ENCODE measurements around the gene ADAT1. TPM values are rescaled to one million over a fixed set of nuclear protein-coding genes. Genes with fewer than 3 reads are reported as not detected.

The ADAT1 gene
- total RNA-seq, 1 experiment from 2014 or later = 25.1 TPM

- peak; percentile 94 for DNase-seq (ENCODE audit: low spot score)
- in situ Hi-C loops (cut with HindIII; ENCODE audit: low sequenced_read_pairs) = no loop called here
Measured at GRCh38 chr16:75555213-75555706, 67.8 kb downstream of the ADAT1 start.

- in situ Hi-C loops (cut with HindIII; ENCODE audit: low sequenced_read_pairs) = no loop called here
- DNase-seq (ENCODE audit: low spot score) = no peak
Measured at GRCh38 chr16:75552951-75553350, 70.1 kb downstream of the ADAT1 start.

GRCh38 chr16:75550211-75550662 is 72.8 kb downstream of the ADAT1 start:
- DNase-seq (ENCODE audit: low spot score) = peak; percentile 94

More at GRCh38 chr16:75550211-75550662, 72.8 kb downstream of the ADAT1 start:
- in situ Hi-C loops (cut with HindIII; ENCODE audit: low sequenced_read_pairs) = no loop called here

Other genes with a start within 250 kb of the ADAT1 start
- 58.3 and 63.1 TPM in 2 replicates for gene CFDP1, start 189.8 kb downstream of the ADAT1 start, total RNA-seq (2014; rRNA removed; shearing (Covaris generic))
- 33.0 and 47.7 TPM in 2 replicates for gene TMEM170A, start 158.6 kb downstream of the ADAT1 start, total RNA-seq (2014; rRNA removed; shearing (Covaris generic))
- 0.31 TPM in 1 of 2 replicates, not detected in the other for gene CHST6, start 127.8 kb downstream of the ADAT1 start, total RNA-seq (2014; rRNA removed; shearing (Covaris generic))
- 0.12 TPM in 1 of 2 replicates, not detected in the other for gene CHST5, start 87.2 kb downstream of the ADAT1 start, total RNA-seq (2014; rRNA removed; shearing (Covaris generic))
- gene TMEM231, start 67.0 kb downstream of the ADAT1 start, total RNA-seq (2014; rRNA removed; shearing (Covaris generic)) = 24.2 and 46.1 TPM in 2 replicates
- 18.9 and 20.1 TPM in 2 replicates for gene GABARAPL2, start 56.9 kb downstream of the ADAT1 start, total RNA-seq (2014; rRNA removed; shearing (Covaris generic))
- 266 and 292 TPM in 2 replicates for gene KARS1, start 24.4 kb upstream of the ADAT1 start, total RNA-seq (2014; rRNA removed; shearing (Covaris generic))
- gene TERF2IP, start 24.5 kb upstream of the ADAT1 start, total RNA-seq (2014; rRNA removed; shearing (Covaris generic)) = 23.8 and 34.3 TPM in 2 replicates
- gene CPHXL2, start 53.7 kb upstream of the ADAT1 start, total RNA-seq (2014; rRNA removed; shearing (Covaris generic)) = not detected in 2 replicates
- not detected in 2 replicates for gene DUXB, start 78.2 kb upstream of the ADAT1 start, total RNA-seq (2014; rRNA removed; shearing (Covaris generic))
- not detected in 2 replicates for gene CPHXL, start 103.2 kb upstream of the ADAT1 start, total RNA-seq (2014; rRNA removed; shearing (Covaris generic))